ENCODE data around the gene NSG2.
"Not testable (repeated sequence)": the region's sequence is repeated elsewhere in the genome, so short reads cannot be mapped to it uniquely, and the experiment has no call there.

The NSG2 gene

GRCh38 chr5:174106997-174107655 is 61.6 kb downstream of the NSG2 start:
- no peak for DNase-seq

DNA sequence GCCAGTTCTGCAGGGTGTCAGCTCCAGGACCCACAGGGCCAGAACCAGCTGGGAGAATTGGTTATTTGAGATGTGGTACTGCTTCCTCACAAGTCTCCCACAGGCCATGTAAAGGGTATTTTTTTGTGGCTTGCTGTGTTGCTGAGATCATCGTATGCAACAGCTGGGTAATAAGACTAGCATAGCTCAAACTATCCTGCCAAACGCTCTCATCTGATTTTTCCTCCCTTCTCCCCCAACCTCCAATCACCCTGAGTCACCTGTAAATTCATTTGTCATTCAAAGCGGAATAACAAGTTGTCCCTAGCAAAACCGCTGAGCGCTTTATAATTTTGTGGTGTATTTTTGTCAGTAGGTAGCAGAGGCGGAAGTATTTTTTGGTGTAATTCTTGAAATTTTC is 63.2 kb downstream of the NSG2 start:
- DNase-seq, result no peak

DNA sequence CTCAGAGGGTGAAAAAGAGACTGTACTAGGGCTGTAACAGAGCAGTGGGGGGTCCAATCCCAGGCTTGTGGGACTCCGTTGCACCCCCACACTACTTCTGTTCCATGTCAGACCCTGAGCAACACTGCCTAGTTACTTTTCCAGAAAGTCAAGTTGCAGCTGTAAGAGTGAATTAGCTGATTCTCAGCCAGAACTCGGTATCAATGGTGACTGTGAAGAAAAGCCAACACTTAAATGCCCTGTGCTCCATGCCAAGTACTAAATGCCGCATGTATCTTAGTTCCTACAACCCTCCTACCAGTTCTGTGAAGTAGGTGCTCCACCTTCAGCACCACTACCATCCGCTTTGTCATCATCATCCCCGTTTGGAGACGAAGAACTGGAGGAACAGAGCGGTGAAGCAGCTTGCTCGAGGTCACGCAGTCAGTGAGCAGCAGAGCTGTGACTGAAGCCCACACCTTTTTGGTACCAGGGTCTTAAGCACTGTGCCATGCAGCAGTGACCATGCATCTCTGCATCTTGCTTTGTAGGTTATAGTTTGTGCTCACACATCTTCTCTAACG is 64.3 kb downstream of the NSG2 start:
- DNase-seq, result no peak

DNA sequence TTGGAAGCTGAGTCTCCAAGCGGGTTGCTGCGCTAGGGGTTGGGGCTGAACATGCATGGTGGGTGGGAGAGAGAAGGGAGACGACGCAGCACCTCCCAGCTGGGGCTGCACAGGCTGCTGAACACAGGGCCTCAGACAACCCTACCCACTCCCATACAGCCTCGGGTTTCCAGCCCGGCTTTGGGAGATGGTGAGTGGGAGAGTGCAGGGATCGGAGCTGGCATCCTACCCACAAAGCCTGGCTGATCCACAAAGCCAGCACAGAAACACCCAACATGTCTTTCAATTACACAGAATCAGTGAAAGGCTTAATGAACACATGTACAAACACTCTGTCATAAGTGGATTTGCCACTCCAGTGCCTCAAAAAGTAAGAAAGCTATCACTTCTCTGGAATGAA is 64.8 kb downstream of the NSG2 start:
- no peak for DNase-seq

DNA sequence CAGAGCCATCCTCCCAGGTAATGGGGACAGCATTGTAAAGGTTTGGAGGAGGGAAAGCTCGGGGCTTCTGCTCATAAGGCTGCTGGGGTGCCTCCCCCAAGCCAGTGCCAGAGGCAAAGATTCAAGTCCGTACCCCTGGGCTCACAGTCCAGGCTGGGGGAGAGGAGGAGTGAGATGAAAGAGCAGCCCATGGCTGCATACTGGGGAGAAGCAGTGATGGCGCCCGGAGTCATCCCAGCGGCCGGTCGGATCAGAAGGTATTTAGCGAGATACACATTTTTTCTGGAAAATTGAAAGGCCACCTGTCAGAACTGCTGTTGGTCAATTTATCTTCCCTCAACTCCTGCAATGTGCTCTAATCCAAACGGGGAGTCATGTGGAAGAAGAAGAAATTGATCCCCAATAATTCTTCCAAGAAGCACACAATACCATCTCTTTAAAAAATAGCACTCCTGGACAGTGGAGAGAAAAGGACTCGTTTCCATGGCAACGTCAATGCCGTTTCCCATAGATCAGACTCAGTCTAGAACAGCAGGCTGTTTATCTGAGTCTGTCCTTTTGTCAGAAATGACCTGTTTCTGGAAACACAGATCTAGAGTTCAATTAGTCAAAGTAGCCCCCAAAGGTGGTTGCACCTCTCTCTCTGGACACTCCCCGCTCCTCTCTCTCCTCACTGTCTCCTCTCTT is 65.9 kb downstream of the NSG2 start:
- no peak for DNase-seq

GRCh38 chr5:174115226-174115625 is 69.7 kb downstream of the NSG2 start:
- DNase-seq, result no peak

DNA sequence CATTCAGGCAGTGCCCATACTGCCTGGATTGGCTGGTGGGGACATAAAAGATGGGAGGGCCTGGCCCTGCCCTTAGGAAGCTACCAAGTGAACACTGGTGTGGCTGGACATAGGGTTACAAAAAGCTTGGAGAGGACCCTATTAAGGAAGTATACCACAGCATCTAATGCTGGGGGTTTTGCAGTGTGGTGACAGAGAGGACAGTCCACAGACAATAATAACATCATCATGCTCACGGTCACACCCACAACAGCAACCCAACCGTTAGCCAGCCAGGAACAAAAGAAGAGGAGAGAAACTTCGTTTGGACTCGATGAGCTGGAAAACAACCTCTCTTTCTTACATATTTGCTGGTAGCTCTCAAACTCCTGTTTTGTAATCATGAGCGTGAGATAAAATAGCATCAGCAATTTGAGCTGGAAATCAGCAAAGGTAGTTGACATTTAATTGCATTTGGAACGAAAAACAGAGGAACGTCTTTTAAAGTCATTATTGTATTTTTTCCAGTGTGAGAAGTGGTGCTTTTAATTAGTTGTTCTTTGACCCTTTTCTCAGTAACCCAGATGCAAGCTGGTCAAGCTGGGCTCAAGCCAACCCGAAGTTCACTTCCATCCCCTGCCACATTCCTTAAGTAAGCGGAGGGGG is 73.4 kb downstream of the NSG2 start:
- no peak for DNase-seq

- no peak for DNase-seq
Observed at GRCh38 chr5:174119468-174119881, 74.0 kb downstream of the NSG2 start.

DNA sequence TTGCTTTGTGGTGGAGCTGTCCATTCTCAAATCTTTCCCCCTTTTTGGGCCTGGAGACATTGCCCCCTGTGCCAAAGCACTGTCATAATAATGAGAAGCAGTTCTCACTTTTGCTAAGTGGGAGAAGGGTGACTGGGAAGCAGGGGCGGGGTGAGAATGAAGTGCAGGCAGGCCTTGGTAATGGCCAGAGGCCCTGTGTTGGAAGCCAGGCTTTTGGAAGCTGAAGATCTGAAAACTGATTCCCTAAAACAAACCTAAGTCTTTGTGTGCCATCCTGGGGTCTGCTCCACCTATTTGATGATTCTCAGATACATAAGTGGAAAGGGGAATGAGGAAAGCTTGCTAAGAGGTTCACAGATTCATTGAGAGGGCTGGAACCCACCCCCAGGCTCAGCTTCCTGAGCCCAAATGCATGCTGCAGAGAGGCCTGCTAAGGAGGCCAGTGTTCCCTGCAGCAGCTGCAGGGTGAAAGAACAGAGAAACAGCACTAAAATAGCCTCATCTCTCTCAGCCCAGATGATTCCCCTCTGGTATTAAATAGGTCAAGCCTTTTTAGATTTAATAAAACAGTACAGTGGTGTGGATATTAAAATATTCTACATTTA is 75.0 kb downstream of the NSG2 start:
- DNase-seq, result no peak

- no peak for DNase-seq
Observed at GRCh38 chr5:174134545-174134944, 89.0 kb downstream of the NSG2 start.

GRCh38 chr5:174139623-174140022 is 94.1 kb downstream of the NSG2 start:
- DNase-seq, result no peak

DNA sequence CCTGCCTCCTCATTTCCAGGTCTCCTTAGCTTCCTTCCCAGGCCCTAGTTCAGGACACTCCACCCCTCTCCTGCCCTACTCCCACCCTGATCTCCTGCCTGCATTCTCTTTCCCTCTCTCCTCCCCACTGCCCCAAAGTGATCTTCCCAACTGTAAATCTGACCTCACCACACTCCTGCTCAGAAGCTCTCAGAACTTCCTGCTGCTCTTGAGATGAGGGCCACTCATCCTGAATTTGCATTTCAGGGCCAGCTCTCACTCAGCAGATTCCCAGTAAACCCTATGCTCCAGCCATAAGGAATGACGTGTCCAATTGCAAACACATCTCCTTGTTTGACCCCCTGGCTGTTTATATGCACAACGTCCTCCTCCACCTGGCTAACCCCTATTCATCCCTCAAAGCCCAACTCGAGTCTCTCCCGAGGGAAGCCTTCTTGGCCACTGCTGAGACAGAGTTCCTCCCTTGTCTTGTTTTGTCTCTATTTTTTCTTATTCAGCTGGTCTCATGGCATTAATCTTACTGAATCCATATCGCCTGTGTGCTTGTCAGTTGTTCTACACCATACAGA is 95.0 kb downstream of the NSG2 start:
- no peak for DNase-seq

- no peak for DNase-seq
Observed at GRCh38 chr5:174141398-174141797, 95.9 kb downstream of the NSG2 start.

DNA sequence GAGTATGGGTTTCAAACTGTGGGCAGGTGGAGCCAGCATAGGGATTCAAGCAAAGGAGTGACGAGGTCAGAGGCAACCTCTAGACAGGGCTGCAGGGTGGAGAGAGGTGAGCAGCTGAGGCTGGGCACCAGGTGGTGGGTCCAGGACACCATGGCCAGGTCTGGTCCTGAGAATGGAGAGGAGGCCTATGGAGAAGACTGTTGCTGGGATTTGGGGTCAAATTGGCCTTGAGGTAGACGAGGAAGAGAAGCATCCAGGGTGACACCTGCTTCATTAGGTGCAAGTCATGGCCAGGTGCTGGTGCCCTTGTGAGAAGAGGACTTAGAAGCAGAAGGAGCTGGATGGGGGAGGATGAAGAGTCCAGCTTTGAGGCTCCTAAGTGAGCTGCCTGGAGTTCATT is 99.6 kb downstream of the NSG2 start:
- no peak for DNase-seq

- DNase-seq, result no peak
Observed at GRCh38 chr5:174145821-174146220, 100.3 kb downstream of the NSG2 start.

DNA sequence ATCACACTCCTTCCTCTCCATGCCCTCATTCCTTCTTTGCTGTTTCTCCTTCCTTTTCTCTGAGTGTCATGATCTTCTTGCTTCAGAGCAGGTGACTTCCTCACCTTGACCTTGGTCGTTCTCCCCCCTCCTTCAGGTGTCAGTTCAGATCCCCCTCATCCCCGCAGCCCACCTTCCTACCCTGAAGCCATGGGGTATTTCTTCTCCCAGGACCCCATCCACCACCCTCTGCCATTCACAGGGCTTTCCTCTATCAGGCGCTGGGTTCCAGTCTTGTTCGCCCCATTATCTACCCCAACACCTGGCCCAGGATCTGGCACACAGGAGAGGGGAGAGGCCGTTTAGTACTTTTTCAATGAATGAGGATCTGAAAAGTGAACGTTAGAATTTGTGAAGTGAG is 101.0 kb downstream of the NSG2 start:
- DNase-seq, result no peak

DNA sequence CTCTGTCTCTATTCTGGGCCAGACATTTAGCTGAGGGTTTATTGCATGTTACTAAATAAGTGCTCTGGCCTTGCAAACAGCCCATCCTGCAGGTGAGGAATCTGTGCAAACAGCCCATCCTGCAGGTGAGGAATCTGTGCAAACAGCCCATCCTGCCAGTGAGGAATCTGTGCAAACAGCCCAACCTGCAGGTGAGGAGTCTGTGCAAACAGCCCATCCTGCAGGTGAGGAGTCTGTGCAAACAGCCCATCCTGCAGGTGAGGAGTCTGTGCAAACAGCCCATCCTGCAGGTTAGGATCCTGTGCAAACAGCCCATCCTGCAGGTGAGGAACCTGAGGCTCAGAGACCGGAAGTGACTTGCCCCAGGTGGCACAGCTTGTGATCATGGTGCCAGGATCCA is 101.5 kb downstream of the NSG2 start:
- DNase-seq, result not testable (repeated sequence)

- no peak for DNase-seq
Observed at GRCh38 chr5:174147551-174147950, 102.0 kb downstream of the NSG2 start.

GRCh38 chr5:174148721-174149120 is 103.2 kb downstream of the NSG2 start:
- no peak for DNase-seq

GRCh38 chr5:174149426-174149825 is 103.9 kb downstream of the NSG2 start:
- DNase-seq, result no peak

DNA sequence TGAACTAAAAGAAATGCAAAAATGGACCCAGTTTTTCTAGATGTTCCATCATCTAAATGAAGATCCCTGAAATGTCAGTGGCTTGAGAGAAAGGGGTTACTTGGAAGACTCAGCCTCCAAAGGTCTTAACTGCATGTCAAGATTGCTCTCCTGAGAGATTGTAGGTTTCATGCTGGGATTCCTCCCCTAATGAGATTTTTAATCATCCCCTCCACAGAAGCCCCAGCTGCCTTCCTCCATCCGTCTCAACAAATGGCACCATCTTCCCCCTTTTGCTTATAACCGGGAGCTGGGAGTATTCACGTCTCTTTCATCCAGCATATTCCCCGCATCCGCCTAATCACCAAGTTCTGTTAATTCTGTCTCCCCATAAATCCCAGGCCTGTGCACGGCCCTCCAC is 104.5 kb downstream of the NSG2 start:
- no peak for DNase-seq

GRCh38 chr5:174151599-174152181 is 106.2 kb downstream of the NSG2 start:
- DNase-seq, result no peak

- no peak for DNase-seq
Observed at GRCh38 chr5:174154559-174154958, 109.1 kb downstream of the NSG2 start.
